ENCODE results near the gene C1orf232.

Gene C1orf232

GRCh38 chr1:26156285-26157038 is 12.3 kb downstream of the C1orf232 start:
- DNase-seq (ENCODE audit: low read depth in 2 of 2) = no peak

- DNase-seq (ENCODE audit: low read depth in 2 of 2) = no peak
Observed at GRCh38 chr1:26155370-26156284, 13.1 kb downstream of the C1orf232 start.

- DNase-seq (ENCODE audit: low read depth in 2 of 2) = no peak
Observed at GRCh38 chr1:26154750-26155149, 14.0 kb downstream of the C1orf232 start.

- DNase-seq (ENCODE audit: low read depth in 2 of 2) = no peak
Observed at GRCh38 chr1:26153966-26154532, 14.7 kb downstream of the C1orf232 start.

- no peak for DNase-seq (ENCODE audit: low read depth in 2 of 2)
Observed at GRCh38 chr1:26148887-26149286, 19.9 kb downstream of the C1orf232 start.

GRCh38 chr1:26145960-26146294 is 22.8 kb downstream of the C1orf232 start:
- DNase-seq (ENCODE audit: low read depth in 2 of 2) = no peak

GRCh38 chr1:26145041-26145959 is 23.5 kb downstream of the C1orf232 start:
- peak; percentile 53 to 65 for DNase-seq (ENCODE audit: low read depth in 2 of 2)

GRCh38 chr1:26142159-26142558 is 26.6 kb downstream of the C1orf232 start:
- DNase-seq (ENCODE audit: low read depth in 2 of 2) = no peak

- no peak for DNase-seq (ENCODE audit: low read depth in 2 of 2)
Observed at GRCh38 chr1:26138974-26139558, 29.7 kb downstream of the C1orf232 start.

- no peak for DNase-seq (ENCODE audit: low read depth in 2 of 2)
Observed at GRCh38 chr1:26134466-26134865, 34.3 kb downstream of the C1orf232 start.

- no peak for DNase-seq (ENCODE audit: low read depth in 2 of 2)
Observed at GRCh38 chr1:26132834-26133167, 36.0 kb downstream of the C1orf232 start.

- DNase-seq (ENCODE audit: low read depth in 2 of 2) = no peak
Observed at GRCh38 chr1:26132128-26132833, 36.5 kb downstream of the C1orf232 start.

GRCh38 chr1:26130695-26131094 is 38.1 kb downstream of the C1orf232 start:
- DNase-seq (ENCODE audit: low read depth in 2 of 2) = no peak

- DNase-seq (ENCODE audit: low read depth in 2 of 2) = no peak
Observed at GRCh38 chr1:26129778-26130177, 39.0 kb downstream of the C1orf232 start.

- no peak for DNase-seq (ENCODE audit: low read depth in 2 of 2)
Observed at GRCh38 chr1:26127235-26128163, 41.3 kb downstream of the C1orf232 start.

- peak; percentile 9 to 19 for DNase-seq (ENCODE audit: low read depth in 2 of 2)
Observed at GRCh38 chr1:26126321-26127084, 42.3 kb downstream of the C1orf232 start.

GRCh38 chr1:26125946-26126320 is 42.8 kb downstream of the C1orf232 start:
- DNase-seq (ENCODE audit: low read depth in 2 of 2) = no peak

- DNase-seq (ENCODE audit: low read depth in 2 of 2) = no peak
Observed at GRCh38 chr1:26125382-26125781, 43.4 kb downstream of the C1orf232 start.
